Tibial nerve (tissue), 4 donors: ENCODE measurements around the gene PTPRB.

ENCODE experiments used
- EP300 ChIP-seq, 2 donors: sonication (generic); formaldehyde crosslinking; IDR thresholded peaks; one replicate each; pipeline ENCODE4 v1.6.1; 2017; ENCODE audit warnings: antibody characterized with exemption in 2 of 2, mild to moderate bottlenecking in 1 of 2
- TF ChIP-seq, protein P1 (sequence below), 5 experiments: fragments of 200-600 bp in 3 of 5; fragments of 450-650 bp in 2 of 5; sonication (generic) in 3 of 5; IDR thresholded peaks; one replicate each; pipeline ENCODE4 v1.5.1; 2016 to 2019; ENCODE audit warnings: antibody characterized with exemption in 5 of 5, mild to moderate bottlenecking in 3 of 5, moderate library complexity in 2 of 5

DNA sequence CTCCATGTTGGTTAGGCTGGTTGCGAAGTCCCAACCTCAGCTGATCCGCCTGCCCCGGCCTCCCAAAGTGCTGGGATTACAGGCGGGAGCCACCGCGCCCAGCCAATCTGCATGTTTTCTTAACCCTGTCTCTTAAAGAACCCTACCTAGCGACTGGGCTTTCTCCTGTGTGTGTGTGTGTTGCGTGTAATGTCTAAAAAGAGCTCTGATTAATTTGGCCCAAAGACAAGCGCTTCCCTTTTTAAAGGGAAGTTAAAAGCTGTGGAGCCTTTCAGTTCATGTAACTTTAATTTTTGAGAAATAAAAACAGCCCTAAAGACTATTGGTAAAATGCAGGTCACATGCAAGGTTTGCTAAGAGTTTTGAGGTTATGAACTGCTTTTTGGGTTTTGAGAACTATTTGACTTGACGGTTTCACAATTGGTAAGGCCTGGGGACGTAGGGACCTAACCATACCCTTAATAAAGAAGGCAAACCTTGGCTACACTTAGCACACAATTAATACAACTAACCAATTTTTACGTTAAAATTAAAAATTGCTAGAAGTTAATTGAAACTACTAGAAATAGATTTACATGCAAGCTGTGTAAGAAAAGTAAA lies 167.9 kb downstream of the PTPRB start:
- TF ChIP-seq, protein P1, sequence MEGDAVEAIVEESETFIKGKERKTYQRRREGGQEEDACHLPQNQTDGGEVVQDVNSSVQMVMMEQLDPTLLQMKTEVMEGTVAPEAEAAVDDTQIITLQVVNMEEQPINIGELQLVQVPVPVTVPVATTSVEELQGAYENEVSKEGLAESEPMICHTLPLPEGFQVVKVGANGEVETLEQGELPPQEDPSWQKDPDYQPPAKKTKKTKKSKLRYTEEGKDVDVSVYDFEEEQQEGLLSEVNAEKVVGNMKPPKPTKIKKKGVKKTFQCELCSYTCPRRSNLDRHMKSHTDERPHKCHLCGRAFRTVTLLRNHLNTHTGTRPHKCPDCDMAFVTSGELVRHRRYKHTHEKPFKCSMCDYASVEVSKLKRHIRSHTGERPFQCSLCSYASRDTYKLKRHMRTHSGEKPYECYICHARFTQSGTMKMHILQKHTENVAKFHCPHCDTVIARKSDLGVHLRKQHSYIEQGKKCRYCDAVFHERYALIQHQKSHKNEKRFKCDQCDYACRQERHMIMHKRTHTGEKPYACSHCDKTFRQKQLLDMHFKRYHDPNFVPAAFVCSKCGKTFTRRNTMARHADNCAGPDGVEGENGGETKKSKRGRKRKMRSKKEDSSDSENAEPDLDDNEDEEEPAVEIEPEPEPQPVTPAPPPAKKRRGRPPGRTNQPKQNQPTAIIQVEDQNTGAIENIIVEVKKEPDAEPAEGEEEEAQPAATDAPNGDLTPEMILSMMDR (IDR thresholded peaks at IDR 0.05), result no peak
- no peak for TF ChIP-seq EP300 (IDR thresholded peaks at IDR 0.05)
